CMK (cell line): ENCODE measurements around the gene CDH23.
"Not testable (repeated sequence)": the region's sequence is repeated elsewhere in the genome, so short reads cannot be mapped to it uniquely, and the experiment has no call there.

Source experiments
- DNase-seq: peaks from one replicate; pipeline ENCODE4 v3.0.0-alpha.2; 2010; ENCODE audit warnings: low read depth

The CDH23 gene

GRCh38 chr10:71842422-71842821 is 445.7 kb downstream of the CDH23 start:
- no peak for DNase-seq

- DNase-seq, result no peak
Observed at GRCh38 chr10:71842856-71843686, 446.4 kb downstream of the CDH23 start.

- no peak for DNase-seq
Observed at GRCh38 chr10:71844084-71844483, 447.4 kb downstream of the CDH23 start.

- no peak for DNase-seq
Observed at GRCh38 chr10:71844695-71845094, 448.0 kb downstream of the CDH23 start.

- DNase-seq, result no peak
Observed at GRCh38 chr10:71845410-71846405, 449.0 kb downstream of the CDH23 start.

GRCh38 chr10:71846816-71847215 is 450.1 kb downstream of the CDH23 start:
- no peak for DNase-seq

GRCh38 chr10:71847418-71847817 is 450.7 kb downstream of the CDH23 start:
- no peak for DNase-seq

GRCh38 chr10:71848325-71849275 is 451.9 kb downstream of the CDH23 start:
- DNase-seq, result no peak

GRCh38 chr10:71849461-71849908 is 452.8 kb downstream of the CDH23 start:
- DNase-seq, result no peak

GRCh38 chr10:71850021-71850742 is 453.5 kb downstream of the CDH23 start:
- DNase-seq, result no peak

- peak; percentile 95 for DNase-seq
Observed at GRCh38 chr10:71850743-71851464, 454.2 kb downstream of the CDH23 start, which contains the start of gene PSAP. Gene PSAP (minus strand): TSS chr10:71851251. CDS start chr10:71851221, 30 bp downstream.

GRCh38 chr10:71851465-71852095 is 454.9 kb downstream of the CDH23 start:
- not testable (repeated sequence) for DNase-seq

GRCh38 chr10:71852355-71852937 is 455.7 kb downstream of the CDH23 start:
- DNase-seq, result peak; percentile 44

GRCh38 chr10:71854031-71854430 is 457.3 kb downstream of the CDH23 start:
- no peak for DNase-seq

GRCh38 chr10:71856619-71857018 is 459.9 kb downstream of the CDH23 start:
- no peak for DNase-seq

- no peak for DNase-seq
Observed at GRCh38 chr10:71857934-71858890, 461.5 kb downstream of the CDH23 start.

GRCh38 chr10:71860243-71861029 is 463.7 kb downstream of the CDH23 start:
- peak; percentile 77 for DNase-seq
